H9 (cell line): ENCODE data around the gene PTPRN2. TPM values are rescaled to one million over a fixed set of nuclear protein-coding genes. Genes with fewer than 3 reads are reported as not detected.

Source experiments
- DNase-seq: peaks from one replicate; pipeline ENCODE4 v3.0.0-alpha.2; 2017
- H2AFZ ChIP-seq: one replicate; pipeline ENCODE4 v1.6.1; 2013; ENCODE audit warnings: mild to moderate bottlenecking, low read length, control low read depth, moderate library complexity
- H2AK5ac ChIP-seq: 2 replicates; pipeline ENCODE4 v1.6.1; 2013; ENCODE audit warnings: low read length, control low read depth, mixed read lengths; ENCODE audit not compliant: insufficient read length
- H2BK120ac ChIP-seq: one replicate; pipeline ENCODE4 v1.6.1; 2013; ENCODE audit warnings: low read depth, mild to moderate bottlenecking, low read length, control low read depth, inconsistent platforms; ENCODE audit not compliant: poor library complexity, severe bottlenecking
- H2BK12ac ChIP-seq: 2 replicates; pipeline ENCODE4 v1.6.1; 2013; ENCODE audit warnings: low read length, control low read depth, mixed read lengths, low read depth; ENCODE audit not compliant: insufficient read length
- H2BK15ac ChIP-seq: 2 replicates; pipeline ENCODE4 v1.6.1; 2013; ENCODE audit warnings: low read depth, low read length, control low read depth
- H2BK20ac ChIP-seq: one replicate; pipeline ENCODE4 v1.6.1; 2013; ENCODE audit warnings: low read depth, mild to moderate bottlenecking, low read length, control low read depth, inconsistent platforms; ENCODE audit not compliant: poor library complexity, severe bottlenecking
- H2BK5ac ChIP-seq: 2 replicates; pipeline ENCODE4 v1.6.1; 2013; ENCODE audit warnings: low read length, control low read depth, mixed read lengths; ENCODE audit not compliant: insufficient read length
- H3K14ac ChIP-seq: 2 replicates; pipeline ENCODE4 v1.6.1; 2013; ENCODE audit warnings: low read length, control low read depth; ENCODE audit not compliant: insufficient read depth
- H3K18ac ChIP-seq: 2 replicates; pipeline ENCODE4 v1.6.1; 2013; ENCODE audit warnings: low read depth, mild to moderate bottlenecking, mixed read lengths, low read length, control low read depth; ENCODE audit not compliant: insufficient read length
- H3K23ac ChIP-seq: 2 replicates; pipeline ENCODE4 v1.6.1; 2013; ENCODE audit warnings: low read length, control low read depth, mixed read lengths, low read depth; ENCODE audit not compliant: insufficient read length
- H3K23me2 ChIP-seq: 2 replicates; pipeline ENCODE4 v1.6.1; 2013; ENCODE audit warnings: low read depth, mild to moderate bottlenecking, mixed read lengths, low read length, control low read depth; ENCODE audit not compliant: insufficient read length, poor library complexity, severe bottlenecking
- H3K27ac ChIP-seq: 2 replicates; pipeline ENCODE4 v1.5.1; 2013; ENCODE audit warnings: low read length, control low read depth, mixed read lengths, low read depth; ENCODE audit not compliant: insufficient read length
- H3K27me3 ChIP-seq: 2 replicates; pipeline ENCODE4 v1.6.1; 2013; ENCODE audit warnings: low read length, control low read depth, inconsistent platforms; ENCODE audit not compliant: insufficient read depth
- H3K4ac ChIP-seq: 2 replicates; pipeline ENCODE4 v1.6.1; 2013; ENCODE audit warnings: low read depth, mild to moderate bottlenecking, control low read depth, inconsistent platforms, low read length, moderate library complexity
- H3K4me1 ChIP-seq: 2 replicates; pipeline ENCODE4 v1.6.1; 2013; ENCODE audit warnings: low read length, control low read depth, inconsistent platforms; ENCODE audit not compliant: insufficient read depth
- H3K4me2 ChIP-seq: 2 replicates; pipeline ENCODE4 v1.6.1; 2013; ENCODE audit warnings: low read length, control low read depth, mixed read lengths; ENCODE audit not compliant: insufficient read length, insufficient read depth
- H3K56ac ChIP-seq: 2 replicates; pipeline ENCODE4 v1.6.1; 2013; ENCODE audit warnings: low read depth, mild to moderate bottlenecking, mixed read lengths, low read length, control low read depth; ENCODE audit not compliant: insufficient read length
- H3K79me1 ChIP-seq: 2 replicates; pipeline ENCODE4 v1.6.1; 2013; ENCODE audit warnings: low read depth, mild to moderate bottlenecking, moderate library complexity, low read length, control low read depth, inconsistent platforms; ENCODE audit not compliant: insufficient read depth, poor library complexity, severe bottlenecking
- H3K79me2 ChIP-seq: 2 replicates; pipeline ENCODE4 v1.6.1; 2013; ENCODE audit warnings: low read length, control low read depth, inconsistent platforms; ENCODE audit not compliant: insufficient read depth
- H3K9ac ChIP-seq: 2 replicates; pipeline ENCODE4 v1.6.1; 2013; ENCODE audit warnings: low read length, control low read depth, mixed read lengths; ENCODE audit not compliant: insufficient read length; ENCODE audit errors: extremely low read depth
- H3K9me3 ChIP-seq: one replicate; pipeline ENCODE4 v1.6.1; 2013; ENCODE audit warnings: low read depth, low read length, inconsistent platforms; ENCODE audit not compliant: control insufficient read depth
- H3T11ph ChIP-seq: one replicate; pipeline ENCODE4 v1.6.1; 2013; ENCODE audit warnings: mild to moderate bottlenecking, low read length, control low read depth, inconsistent platforms
- H4K20me1 ChIP-seq: one replicate; pipeline ENCODE4 v1.6.1; 2013; ENCODE audit not compliant: control insufficient read depth, insufficient read length, insufficient read depth
- H4K5ac ChIP-seq: 2 replicates; pipeline ENCODE4 v1.6.1; 2013; ENCODE audit warnings: low read depth, mild to moderate bottlenecking, mixed read lengths, low read length, control low read depth; ENCODE audit not compliant: insufficient read length
- H4K8ac ChIP-seq: replicated peaks from 2 replicates; pipeline ENCODE4 v1.6.1; 2013; ENCODE audit warnings: low read length, control low read depth, mixed read lengths, low read depth; ENCODE audit not compliant: insufficient read length
- H4K91ac ChIP-seq: 2 replicates; pipeline ENCODE4 v1.6.1; 2013; ENCODE audit warnings: low read depth, mild to moderate bottlenecking, moderate library complexity, mixed read lengths, low read length, control low read depth; ENCODE audit not compliant: insufficient read length
- H3K27ac Mint-ChIP-seq, 3 experiments: 2 replicates in 2 of 3; 3 replicates in 1 of 3; pipeline ENCODE4 v1.8.0; 2020 to 2021; ENCODE audit warnings: mixed read lengths in 3 of 3, mild to moderate bottlenecking in 1 of 3, moderate library complexity in 1 of 3
- H3K27me3 Mint-ChIP-seq: 2 replicates; pipeline ENCODE4 v1.8.0; 2021; ENCODE audit warnings: low read depth, mild to moderate bottlenecking, moderate library complexity, mixed read lengths
- H3K36me3 Mint-ChIP-seq, 3 experiments: 2 replicates in 2 of 3; 3 replicates in 1 of 3; pipeline ENCODE4 v1.8.0; 2020 to 2021; ENCODE audit warnings: low read depth in 3 of 3, mixed read lengths in 3 of 3; ENCODE audit not compliant: insufficient read depth in 1 of 3
- H3K4me1 Mint-ChIP-seq, 2 experiments: 2 replicates each; pipeline ENCODE4 v1.8.0; 2020; ENCODE audit warnings: mixed read lengths in 2 of 2
- H3K4me3 Mint-ChIP-seq, 2 experiments: 2 replicates in 1 of 2; 3 replicates in 1 of 2; pipeline ENCODE4 v1.8.0; 2020 to 2021; ENCODE audit warnings: mild to moderate bottlenecking in 2 of 2, mixed read lengths in 2 of 2, moderate library complexity in 1 of 2
- H3K9me3 Mint-ChIP-seq, 2 experiments: 2 replicates in 1 of 2; 3 replicates in 1 of 2; pipeline ENCODE4 v1.8.0; 2020; ENCODE audit warnings: mild to moderate bottlenecking in 2 of 2, mixed read lengths in 2 of 2, moderate library complexity in 1 of 2
- CTCF ChIP-seq: fragments of 200-600 bp; sonication (generic); conservative IDR thresholded peaks from 3 replicates; pipeline ENCODE4 v1.8.0; 2021; ENCODE audit warnings: antibody characterized with exemption, mild to moderate bottlenecking
- WGBS: extraction: QIAGEN DNeasy Blood & Tissue Kit; methylation state at CpG from one replicate; pipeline ENCODE4 v1.1.7; 2013; ENCODE audit warnings: missing lambda C conversion rate, low lambda C conversion rate, mixed read lengths; ENCODE audit not compliant: insufficient read length; ENCODE audit errors: extremely low coverage; 5-methylcytosine and 5-hydroxymethylcytosine counted together
- total RNA-seq: library from RNA; stranded (reverse); gene quantifications from 2 replicates; pipeline ENCODE4 v1.2.1, GENCODE V29; 2021

PTPRN2 gene
- total RNA-seq, 1 experiment from 2014 or later = 5.2 TPM

GRCh38 chr7:157927313-157927925 lies 660.2 kb downstream of the PTPRN2 start:
- Histone ChIP-seq H3K27ac (no peak overlapping the region), H4K20me1 (no peaks in the 10 kb centered on the region), H3T11ph (no peak overlapping the region), H3K56ac (no peak overlapping the region), H2BK12ac (no peak overlapping the region), H3K23ac (no peak overlapping the region), H3K9me3 (no peaks in the 10 kb centered on the region), H3K18ac (no peak overlapping the region), H3K4ac (no peak overlapping the region), H2BK15ac (no peak overlapping the region), H2BK20ac (no peak overlapping the region), H3K4me1 (no peaks in the 10 kb centered on the region), H3K9ac (no peak overlapping the region), H2AK5ac (no peak overlapping the region), H4K5ac (no peak overlapping the region), H3K4me2 (no peak overlapping the region), H2AFZ (no peak overlapping the region), H3K27me3 (no peaks in the 10 kb centered on the region), H2BK5ac (no peak overlapping the region), H2BK120ac (no peak overlapping the region), H4K8ac (no peak overlapping the region), H3K79me1 (no peaks in the 10 kb centered on the region), H3K23me2 (no peaks in the 10 kb centered on the region), H3K14ac (no peak overlapping the region), H4K91ac (no peak overlapping the region), H3K79me2 (no peaks in the 10 kb centered on the region)
- Mint-ChIP-seq H3K4me1 (peaks cover 11 to 18% of the 10 kb centered on the region in 2 experiments), H3K4me3 (no peak overlapping the region), H3K27ac (peak overlapping the region in 1 of 3 experiments; percentile 5; a peak in 1 of 7 replicates), H3K27me3 (peaks cover 6% of the 10 kb centered on the region; the same call in 1 of the 2 replicates), H3K9me3 (peaks cover 2 to 3% of the 10 kb centered on the region in 2 experiments), H3K36me3 (peaks cover 2 to 4% (median 3%) of the 10 kb centered on the region in 3 experiments)
- no CpG with 5 or more reads among the region's 14 CpGs for WGBS
- DNase-seq = no peak
- TF ChIP-seq CTCF = no peak
